WTC11 (cell line): ENCODE results near the gene ANAPC10. TPM values are rescaled to one million over a fixed set of nuclear protein-coding genes. Genes with fewer than 3 reads are reported as not detected.

Experiments used
- ATAC-seq: fragments of 200-7000 bp; cut with Tn5 transposase; 2 replicates; pipeline ENCODE4 v1.10.0; 2021; ENCODE audit warnings: mild to moderate bottlenecking, moderate library complexity
- CTCF ChIA-PET: fragments of 300-600 bp; sonication (Branson Sonifier 250); formaldehyde crosslinking; loops from one replicate; lab custom pipeline; 2021; ENCODE audit warnings: antibody characterized with exemption; lab: Charles Lee
- POLR2A ChIA-PET: fragments of 350-600 bp; sonication (Branson Sonifier 250); formaldehyde crosslinking; loops from one replicate; lab custom pipeline; 2021; ENCODE audit warnings: antibody characterized with exemption; lab: Charles Lee
- DNase-seq: peaks from one replicate; pipeline ENCODE4 v3.0.0; 2021; ENCODE audit warnings: low spot score
- H3K27ac Mint-ChIP-seq: 2 replicates; pipeline ENCODE4 v1.8.0; 2021; ENCODE audit warnings: mixed read lengths
- H3K27me3 Mint-ChIP-seq: 2 replicates; pipeline ENCODE4 v1.8.0; 2021; ENCODE audit warnings: low read depth, mild to moderate bottlenecking, moderate library complexity, mixed read lengths
- H3K36me3 Mint-ChIP-seq: 2 replicates; pipeline ENCODE4 v1.8.0; 2021; ENCODE audit warnings: mixed read lengths
- H3K4me1 Mint-ChIP-seq: 2 replicates; pipeline ENCODE4 v1.8.0; 2022; ENCODE audit warnings: mixed read lengths
- H3K4me3 Mint-ChIP-seq: 2 replicates; pipeline ENCODE4 v1.8.0; 2021; ENCODE audit warnings: mild to moderate bottlenecking, moderate library complexity, mixed read lengths
- H3K9me3 Mint-ChIP-seq: 2 replicates; pipeline ENCODE4 v1.8.0; 2021; ENCODE audit warnings: mixed read lengths
- AFF4 ChIP-seq: sonication (generic); formaldehyde crosslinking; IDR thresholded peaks from 2 replicates; pipeline ENCODE4 v1.8.1; 2023; ENCODE audit warnings: mild to moderate bottlenecking, missing genetic modification reagents, borderline replicate concordance
- CBFB ChIP-seq: sonication (generic); formaldehyde crosslinking; IDR thresholded peaks from 2 replicates; pipeline ENCODE4 v1.8.1; 2022; ENCODE audit warnings: mild to moderate bottlenecking, low read depth, missing genetic modification reagents
- CREB1 ChIP-seq: sonication (generic); formaldehyde crosslinking; IDR thresholded peaks from 2 replicates; pipeline ENCODE4 v1.8.0; 2023; ENCODE audit warnings: mild to moderate bottlenecking, missing genetic modification reagents
- FOXJ3 ChIP-seq: sonication (generic); formaldehyde crosslinking; IDR thresholded peaks from 2 replicates; pipeline ENCODE4 v1.9.0; 2021; ENCODE audit warnings: missing genetic modification reagents, mild to moderate bottlenecking, borderline replicate concordance
- IRF1 ChIP-seq: sonication (generic); formaldehyde crosslinking; IDR thresholded peaks from 2 replicates; pipeline ENCODE4 v1.8.0; 2023; ENCODE audit warnings: missing genetic modification reagents
- MYBL2 ChIP-seq: sonication (generic); formaldehyde crosslinking; IDR thresholded peaks from 2 replicates; pipeline ENCODE4 v1.8.1; 2023; ENCODE audit warnings: mild to moderate bottlenecking, moderate library complexity, missing genetic modification reagents
- SMAD3 ChIP-seq: sonication (generic); formaldehyde crosslinking; IDR thresholded peaks from 2 replicates; pipeline ENCODE4 v1.8.0; 2022; ENCODE audit warnings: missing genetic modification reagents, mild to moderate bottlenecking, borderline replicate concordance
- SMAD4 ChIP-seq: sonication (generic); formaldehyde crosslinking; IDR thresholded peaks from 2 replicates; pipeline ENCODE4 v1.8.0; 2022; ENCODE audit warnings: mild to moderate bottlenecking, missing genetic modification reagents
- SP1 ChIP-seq: sonication (generic); formaldehyde crosslinking; conservative IDR thresholded peaks from 2 replicates; pipeline ENCODE4 v1.8.1; 2022; ENCODE audit warnings: missing genetic modification reagents
- STAT6 ChIP-seq: sonication (generic); formaldehyde crosslinking; conservative IDR thresholded peaks from 2 replicates; pipeline ENCODE4 v1.8.1; 2023; ENCODE audit warnings: mild to moderate bottlenecking, low read depth, missing genetic modification reagents, moderate library complexity
- USF1 ChIP-seq: sonication (generic); formaldehyde crosslinking; IDR thresholded peaks from 2 replicates; pipeline ENCODE4 v1.8.0; 2022; ENCODE audit warnings: mild to moderate bottlenecking, missing genetic modification reagents
- ZMAT4 ChIP-seq: fragments of 250-450 bp; sonication (Bioruptor Pico); IDR thresholded peaks from 2 replicates; pipeline ENCODE4 v1.9.0; 2021; ENCODE audit warnings: mild to moderate bottlenecking
- ZNF232 ChIP-seq: sonication (generic); formaldehyde crosslinking; IDR thresholded peaks from 2 replicates; pipeline ENCODE4 v1.8.0; 2022; ENCODE audit warnings: mild to moderate bottlenecking, missing genetic modification reagents
- ZNF281 ChIP-seq: sonication (generic); formaldehyde crosslinking; IDR thresholded peaks from 2 replicates; pipeline ENCODE4 v1.8.0; 2023; ENCODE audit warnings: mild to moderate bottlenecking, missing genetic modification reagents
- ZNF396 ChIP-seq: fragments of 250-450 bp; sonication (Bioruptor Pico); IDR thresholded peaks from 2 replicates; pipeline ENCODE4 v1.8.0; 2021; ENCODE audit warnings: mild to moderate bottlenecking, moderate library complexity, borderline replicate concordance
- ZNF512 ChIP-seq: sonication (generic); formaldehyde crosslinking; IDR thresholded peaks from 2 replicates; pipeline ENCODE4 v1.8.1; 2022; ENCODE audit warnings: missing genetic modification reagents, borderline replicate concordance
- total RNA-seq: library from RNA; stranded (reverse); gene quantifications from 3 replicates; pipeline ENCODE4 v1.2.3, GENCODE V29; 2021

ANAPC10 gene
- total RNA-seq, 1 experiment from 2014 or later = 18.2 TPM

GRCh38 chr4:145043306-145043705 lies 54.7 kb downstream of the ANAPC10 start (continued):
- TF ChIP-seq IRF1 (CRISPR knock-in tag) = no peak
- no peak for TF ChIP-seq MYBL2 (CRISPR knock-in tag)
- no peak for TF ChIP-seq ZNF281 (CRISPR knock-in tag)
- TF ChIP-seq SP1 (CRISPR knock-in tag) = no peak
- no peak for TF ChIP-seq SMAD4
- TF ChIP-seq ZMAT4 (CRISPR knock-in tag) = no peak
- TF ChIP-seq CBFB (CRISPR knock-in tag) = no peak
- no peak for TF ChIP-seq FOXJ3 (CRISPR knock-in tag)
- no peak for TF ChIP-seq ZNF232 (CRISPR knock-in tag)

GRCh38 chr4:145042601-145043285 lies 55.3 kb downstream of the ANAPC10 start:
- Mint-ChIP-seq H3K4me3 (no peak overlapping the region), H3K27me3 (no peaks in the 10 kb centered on the region), H3K9me3 (no peaks in the 10 kb centered on the region), H3K4me1 (peaks cover 2% of the 10 kb centered on the region; the same call in 1 of the 2 replicates), H3K36me3 (no peaks in the 10 kb centered on the region), H3K27ac (no peak overlapping the region)
- no peak for ATAC-seq
- no peak for DNase-seq
- POLR2A ChIA-PET = no interaction called here
- CTCF ChIA-PET = no interaction called here
- TF ChIP-seq SMAD3 (CRISPR knock-in tag) (no peak), USF1 (CRISPR knock-in tag) (no peak)

GRCh38 chr4:145041378-145041777 lies 56.6 kb downstream of the ANAPC10 start:
- peaks cover 2% of the 10 kb centered on the region; the same call in 1 of the 2 replicates for H3K4me1 Mint-ChIP-seq
- H3K36me3 Mint-ChIP-seq = no peaks in the 10 kb centered on the region
- CTCF ChIA-PET = no interaction called here
- POLR2A ChIA-PET = no interaction called here
- ATAC-seq = no peak
- H3K9me3 Mint-ChIP-seq = no peaks in the 10 kb centered on the region
- DNase-seq = no peak
- no peak overlapping the region for H3K4me3 Mint-ChIP-seq
- H3K27me3 Mint-ChIP-seq = no peaks in the 10 kb centered on the region
- no peak for TF ChIP-seq SMAD4
- no peak for TF ChIP-seq ZNF512 (CRISPR knock-in tag)
- TF ChIP-seq CREB1 (CRISPR knock-in tag) = no peak
- H3K27ac Mint-ChIP-seq = no peak overlapping the region

- ATAC-seq (no peak), DNase-seq (no peak)
- Mint-ChIP-seq H3K27ac (no peak overlapping the region), H3K36me3 (peaks cover 19% of the 10 kb centered on the region), H3K4me3 (no peak overlapping the region), H3K4me1 (no peaks in the 10 kb centered on the region), H3K27me3 (no peaks in the 10 kb centered on the region), H3K9me3 (no peaks in the 10 kb centered on the region)
- ChIA-PET POLR2A (no interaction called here), CTCF (no interaction called here)
- TF ChIP-seq ZNF396 (no peak), STAT6 (CRISPR knock-in tag) (no peak), AFF4 (CRISPR knock-in tag) (no peak)
These were observed 62.4 kb downstream of the ANAPC10 start for GRCh38 chr4:145035494-145036136.
